SJSA1 (cell line): Measurements from ENCODE around the gene ACSM6. TPM values are rescaled to one million over a fixed set of nuclear protein-coding genes. Genes with fewer than 3 reads are reported as not detected.
"Not testable (repeated sequence)": the region's sequence is repeated elsewhere in the genome, so short reads cannot be mapped to it uniquely, and the experiment has no call there.

Source experiments
- DNase-seq, 2 experiments: peaks; one replicate each; pipeline ENCODE4 v3.0.0-alpha.2; 2015 to 2020; ENCODE audit warnings: low spot score in 2 of 2, low read depth in 1 of 2
- H3K27ac ChIP-seq: fragments of 250-450 bp; sonication (Bioruptor Pico); 2 replicates; pipeline ENCODE4 v1.5.1; 2020; ENCODE audit warnings: mild to moderate bottlenecking, moderate library complexity
- H3K27me3 ChIP-seq: fragments of 250-450 bp; sonication (Bioruptor Pico); replicated peaks from 2 replicates; pipeline ENCODE4 v1.5.1; 2020; ENCODE audit warnings: mild to moderate bottlenecking, moderate library complexity
- H3K36me3 ChIP-seq: fragments of 250-450 bp; sonication (Bioruptor Pico); 2 replicates; pipeline ENCODE4 v1.5.1; 2020; ENCODE audit warnings: mild to moderate bottlenecking
- H3K4me1 ChIP-seq: fragments of 250-450 bp; sonication (Bioruptor Pico); replicated peaks from 2 replicates; pipeline ENCODE4 v1.6.1; 2021; ENCODE audit warnings: mild to moderate bottlenecking
- H3K4me3 ChIP-seq: fragments of 250-450 bp; sonication (Bioruptor Pico); 2 replicates; pipeline ENCODE4 v1.5.1; 2020; ENCODE audit warnings: mild to moderate bottlenecking
- H3K9me3 ChIP-seq: fragments of 250-450 bp; sonication (Bioruptor Pico); replicated peaks from 2 replicates; pipeline ENCODE4 v1.5.1; 2020; ENCODE audit warnings: mild to moderate bottlenecking
- total RNA-seq: library from RNA; depleted of rRNA; stranded (reverse); fragments of >200 nt; shearing (Covaris generic); gene quantifications from 2 replicates; pipeline ENCODE4 v1.2.3, GENCODE V29; 2014

Gene ACSM6
- total RNA-seq, 1 experiment from 2014 or later: not detected

DNA sequence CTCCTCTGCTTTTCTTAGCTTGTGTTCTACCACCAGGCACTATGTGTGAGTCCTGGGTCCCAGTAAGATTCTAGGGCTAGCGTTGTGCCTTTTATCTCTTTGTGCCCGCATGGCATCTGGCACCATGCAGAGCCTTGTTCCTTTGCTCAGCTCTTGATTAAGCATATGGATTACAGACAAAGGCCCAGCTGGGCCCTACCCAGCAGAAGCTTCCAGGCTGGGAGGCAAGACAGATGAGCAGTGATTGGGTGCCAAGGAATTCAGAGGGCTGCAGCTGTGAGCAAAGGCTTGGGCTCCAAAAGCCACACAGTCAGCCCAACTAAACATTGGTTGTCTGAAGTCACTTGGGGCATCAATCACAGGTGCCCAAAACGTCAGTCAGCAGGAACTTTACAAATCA, 2.0 kb downstream of the ACSM6 start:
- Histone ChIP-seq H3K4me1 (no peaks in the 10 kb centered on the region), H3K9me3 (no peaks in the 10 kb centered on the region), H3K36me3 (no peaks in the 10 kb centered on the region), H3K4me3 (no peak overlapping the region), H3K27ac (no peak overlapping the region), H3K27me3 (no peaks in the 10 kb centered on the region)
- DNase-seq: no peak

DNA sequence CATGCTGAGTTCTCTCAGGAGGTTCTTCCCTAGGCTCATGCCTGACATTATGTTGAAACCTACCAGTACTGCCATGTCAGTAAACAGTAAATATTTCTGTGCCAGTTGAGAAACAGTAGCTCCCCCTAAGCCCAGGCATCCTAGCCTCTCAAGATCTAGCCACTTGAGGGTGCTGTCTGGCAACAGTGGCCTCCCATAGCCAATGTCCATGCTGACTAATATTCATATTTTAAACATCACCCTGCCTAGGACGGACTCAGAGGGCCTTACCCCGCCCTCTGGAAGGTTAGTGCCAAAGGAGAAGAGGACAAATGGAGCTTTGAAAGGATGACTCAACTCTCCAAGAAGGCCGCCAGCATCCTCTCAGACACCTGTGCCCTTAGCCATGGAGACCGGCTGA, 7.7 kb downstream of the ACSM6 start:
- Histone ChIP-seq H3K9me3 (no peaks in the 10 kb centered on the region), H3K36me3 (no peaks in the 10 kb centered on the region), H3K4me1 (no peaks in the 10 kb centered on the region), H3K4me3 (no peak overlapping the region), H3K27ac (no peak overlapping the region), H3K27me3 (no peaks in the 10 kb centered on the region; the same call in 1 of the 2 replicates)
- peak in 1 of 2 experiments; percentile 49 for DNase-seq

DNA sequence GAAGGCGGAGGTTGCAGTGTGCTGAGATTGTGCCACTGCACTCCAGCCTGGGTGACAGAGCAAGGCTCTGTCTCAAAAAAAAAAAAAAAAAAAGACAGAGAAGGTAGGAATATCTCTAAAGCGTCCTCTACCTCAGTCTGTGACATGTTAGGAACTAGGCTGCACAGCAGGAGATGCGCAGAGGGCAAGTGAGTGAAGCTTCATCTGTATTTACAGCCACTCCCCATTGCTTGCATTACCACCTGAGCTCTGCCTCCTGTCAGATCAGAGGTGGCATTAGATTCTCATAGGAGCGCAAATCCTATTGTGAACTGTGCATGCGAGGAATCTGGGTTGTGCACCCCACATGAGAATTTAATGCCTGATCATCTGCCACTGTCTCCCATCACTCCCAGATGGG, 8.8 kb downstream of the ACSM6 start:
- H3K4me1 ChIP-seq, DNase-seq, H3K27me3 ChIP-seq, H3K9me3 ChIP-seq, H3K4me3 ChIP-seq, H3K27ac ChIP-seq, H3K36me3 ChIP-seq: not testable (repeated sequence)

DNA sequence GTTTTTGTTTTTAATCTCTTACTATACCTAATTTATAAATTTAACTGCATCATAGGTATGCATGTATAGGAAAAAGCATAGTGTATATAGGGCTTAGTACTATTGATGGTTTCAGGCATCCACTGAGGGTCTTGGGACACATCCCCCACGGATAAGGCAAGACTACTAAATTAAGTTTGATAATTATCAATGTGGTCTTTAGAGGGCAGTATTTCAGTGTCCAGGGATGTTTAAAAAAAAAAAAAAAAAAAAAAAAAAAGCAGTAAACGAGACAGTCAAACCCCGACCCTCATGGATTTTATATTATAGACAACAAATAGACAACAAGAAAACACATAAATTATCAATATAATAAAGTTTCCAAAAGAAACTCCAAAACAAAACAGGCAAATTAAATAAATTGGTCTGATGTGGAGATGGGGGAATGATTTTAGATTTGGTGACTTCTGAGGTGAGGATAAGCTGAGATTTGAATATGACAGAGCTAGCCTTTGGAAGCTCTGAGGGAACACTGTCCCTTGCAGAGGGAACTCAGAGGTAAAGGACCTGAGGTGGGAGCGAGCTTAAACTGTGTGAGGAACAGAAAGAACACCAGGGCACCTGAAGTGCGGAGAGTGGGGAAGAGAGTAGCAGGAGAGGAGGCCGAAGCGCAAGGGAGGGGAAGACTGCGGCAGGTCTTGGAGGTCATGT, 14.8 kb downstream of the ACSM6 start:
- 0 out of 2 replicates have a peak, but pooled peaks cover 7% of the 10 kb centered on the region for H3K4me1 ChIP-seq
- H3K9me3 ChIP-seq: no peaks in the 10 kb centered on the region
- H3K36me3 ChIP-seq: no peaks in the 10 kb centered on the region
- H3K27me3 ChIP-seq: no peaks in the 10 kb centered on the region
- no peak overlapping the region for H3K4me3 ChIP-seq
- peak in 1 of 2 experiments; percentile 46 for DNase-seq
- H3K27ac ChIP-seq: no peak overlapping the region

DNA sequence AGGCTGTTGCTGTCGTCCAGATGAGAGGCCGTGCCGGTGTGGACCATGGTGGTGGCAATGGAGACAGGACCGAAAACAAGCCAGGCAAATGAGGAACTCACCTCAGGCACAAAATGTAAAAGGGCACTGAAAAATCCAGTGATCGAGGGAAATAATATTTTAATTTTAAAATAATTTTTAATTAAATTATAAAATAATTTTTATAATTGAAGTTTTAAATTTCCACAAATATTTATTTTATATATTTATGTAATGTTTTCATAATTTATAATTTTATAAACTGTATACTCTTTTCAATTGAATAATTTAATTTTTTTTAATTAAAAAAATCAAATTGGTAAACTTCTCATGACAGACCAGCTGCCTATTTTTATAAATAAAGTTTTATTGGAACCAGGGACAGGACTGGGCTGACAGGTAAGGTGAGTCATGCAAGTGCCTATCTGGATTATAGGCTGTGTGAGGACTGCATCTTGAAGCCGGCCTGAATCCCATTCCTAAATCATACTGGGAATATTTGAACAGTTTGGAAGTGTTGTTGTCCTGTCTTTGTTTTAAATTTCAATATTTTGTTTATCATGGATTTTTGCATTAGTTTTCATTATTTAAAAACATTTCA, 15.6 kb downstream of the ACSM6 start:
- Histone ChIP-seq H3K27ac (no peak overlapping the region), H3K4me3 (no peak overlapping the region), H3K4me1 (peaks cover 14% of the 10 kb centered on the region), H3K36me3 (no peaks in the 10 kb centered on the region), H3K27me3 (no peaks in the 10 kb centered on the region), H3K9me3 (no peaks in the 10 kb centered on the region)
- no peak for DNase-seq

DNA sequence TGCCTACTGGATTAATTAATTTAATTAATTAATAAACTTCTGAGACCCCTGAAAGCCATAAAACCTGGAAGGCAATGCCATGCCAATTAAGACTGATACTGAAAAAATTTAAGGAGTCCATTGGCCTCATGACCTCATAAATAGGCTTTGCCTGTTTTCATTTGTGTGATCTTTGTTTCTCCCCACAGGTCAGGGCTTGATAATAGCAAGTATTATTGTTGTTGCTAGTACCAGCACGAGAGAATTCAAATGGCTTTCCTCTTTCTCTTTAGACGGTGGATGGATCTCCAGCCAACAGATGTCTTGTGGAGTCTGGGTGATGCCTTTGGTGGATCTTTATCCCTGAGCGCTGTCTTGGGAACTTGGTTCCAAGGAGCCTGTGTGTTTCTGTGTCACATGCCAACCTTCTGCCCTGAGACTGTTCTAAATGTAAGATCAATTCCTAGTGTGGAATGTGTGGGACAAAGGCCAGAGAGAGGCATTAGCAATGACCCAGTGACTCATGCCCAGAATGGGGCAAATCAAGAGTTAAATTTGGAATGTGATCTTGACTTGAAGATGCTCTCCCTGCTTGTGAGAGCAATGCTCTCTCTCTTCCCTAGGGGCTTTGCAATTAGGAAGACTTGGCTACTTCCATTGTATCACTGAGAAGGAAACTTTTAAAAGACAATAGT, 17.7 kb downstream of the ACSM6 start:
- Histone ChIP-seq H3K27me3 (no peaks in the 10 kb centered on the region), H3K4me3 (no peak overlapping the region), H3K36me3 (no peaks in the 10 kb centered on the region), H3K27ac (no peak overlapping the region), H3K9me3 (no peaks in the 10 kb centered on the region), H3K4me1 (peaks cover 25% of the 10 kb centered on the region)
- no peak for DNase-seq

DNA sequence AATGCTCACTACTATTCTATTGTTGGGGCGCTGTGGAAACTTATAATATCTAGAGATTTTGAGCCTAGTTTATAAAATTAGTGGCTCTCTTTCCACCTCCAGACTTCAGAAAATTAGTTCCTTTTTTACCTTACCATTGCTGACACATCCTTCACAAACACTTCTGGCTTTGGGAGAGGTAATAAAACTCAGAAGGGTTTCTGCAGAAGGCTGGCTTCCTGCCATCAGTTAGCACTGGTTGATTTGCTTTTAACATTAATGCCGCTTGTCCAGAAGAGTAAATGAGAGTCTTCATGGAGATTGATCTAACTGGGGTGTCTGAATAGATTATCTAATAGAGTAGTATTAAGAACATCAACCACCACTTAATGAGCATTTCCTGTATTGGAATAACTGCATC, 20.3 kb downstream of the ACSM6 start:
- no peaks in the 10 kb centered on the region; the same call in 1 of the 2 replicates for H3K36me3 ChIP-seq
- peak overlapping the region; percentile 25; the same call in 1 of the 2 replicates for H3K27ac ChIP-seq
- no peak overlapping the region for H3K4me3 ChIP-seq
- peaks cover 33% of the 10 kb centered on the region for H3K4me1 ChIP-seq
- H3K27me3 ChIP-seq: no peaks in the 10 kb centered on the region
- DNase-seq: no peak
- no peaks in the 10 kb centered on the region for H3K9me3 ChIP-seq

DNA sequence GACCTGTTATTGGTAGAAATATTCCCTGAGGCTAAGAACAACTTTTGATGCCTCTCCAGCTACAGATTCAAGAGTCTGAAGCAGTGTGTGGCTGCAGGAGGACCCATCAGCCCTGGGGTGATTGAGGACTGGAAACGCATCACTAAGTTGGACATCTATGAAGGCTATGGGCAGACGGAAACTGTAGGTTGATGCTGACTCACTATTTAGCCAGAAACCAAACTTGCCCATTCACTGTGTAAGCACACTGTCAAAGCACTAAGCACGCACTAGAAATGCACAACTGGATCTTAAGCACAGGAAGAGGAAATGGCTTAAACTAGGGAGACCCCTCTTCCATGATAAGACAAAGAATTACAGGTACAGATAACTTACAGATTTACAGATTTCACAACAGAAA, 20.8 kb downstream of the ACSM6 start:
- Histone ChIP-seq H3K27me3 (no peaks in the 10 kb centered on the region), H3K27ac (peak overlapping the region; percentile 25; the same call in 1 of the 2 replicates), H3K9me3 (no peaks in the 10 kb centered on the region), H3K4me1 (peaks cover 34% of the 10 kb centered on the region), H3K4me3 (no peak overlapping the region), H3K36me3 (no peaks in the 10 kb centered on the region; the same call in 1 of the 2 replicates)
- peak in 1 of 2 experiments; percentile 38 for DNase-seq

DNA sequence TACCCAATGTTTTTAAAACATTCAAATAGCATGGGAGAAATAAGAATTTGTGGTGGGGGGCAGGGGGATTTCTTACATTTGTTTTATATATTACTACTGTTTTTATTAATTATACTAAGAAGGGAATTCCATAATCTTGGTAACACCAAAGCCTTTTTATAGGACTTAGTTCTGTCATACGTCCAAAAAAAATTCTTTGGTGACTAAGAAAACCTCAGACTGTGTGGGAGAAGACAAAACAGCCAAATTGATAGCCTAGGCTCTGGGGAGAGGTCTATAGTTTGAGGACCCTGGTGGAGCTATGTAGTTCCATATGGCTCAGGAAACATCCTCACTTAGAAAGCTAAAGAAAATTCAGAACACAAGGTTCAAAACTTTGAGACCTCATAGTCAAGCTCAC, 23.4 kb downstream of the ACSM6 start:
- H3K4me1 ChIP-seq: peaks cover 45% of the 10 kb centered on the region
- H3K27ac ChIP-seq: no peak overlapping the region
- no peak for DNase-seq

DNA sequence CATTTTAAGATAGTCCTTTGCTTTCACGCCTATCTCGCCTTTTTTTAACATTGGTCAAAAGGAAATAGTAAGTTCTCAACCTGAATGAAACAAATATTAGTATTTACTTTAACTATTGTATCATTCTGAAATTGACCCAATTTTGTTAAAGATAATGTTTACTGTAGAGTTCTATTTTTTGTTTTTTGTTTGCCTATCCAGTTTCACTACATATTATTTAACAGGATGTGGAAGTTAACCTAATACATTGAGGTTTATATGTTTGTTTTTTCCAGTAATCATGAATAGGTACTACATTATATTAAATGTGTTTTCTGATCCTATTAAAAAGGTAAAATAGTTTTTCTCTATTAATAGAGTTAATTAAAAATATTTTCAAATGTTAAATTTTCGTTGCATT, 26.5 kb downstream of the ACSM6 start:
- peaks cover 29% of the 10 kb centered on the region for H3K4me1 ChIP-seq
- no peaks in the 10 kb centered on the region for H3K9me3 ChIP-seq
- no peaks in the 10 kb centered on the region for H3K27me3 ChIP-seq
- peak overlapping the region; percentile 40 for H3K27ac ChIP-seq
- no peak overlapping the region for H3K4me3 ChIP-seq
- no peak for DNase-seq
- no peaks in the 10 kb centered on the region; the same call in 1 of the 2 replicates for H3K36me3 ChIP-seq

More for the DNA sequence above, 23.4 kb downstream of the ACSM6 start:
- H3K4me3 ChIP-seq: no peak overlapping the region
- H3K27me3 ChIP-seq: no peaks in the 10 kb centered on the region
- no peaks in the 10 kb centered on the region; the same call in 1 of the 2 replicates for H3K36me3 ChIP-seq
- no peaks in the 10 kb centered on the region for H3K9me3 ChIP-seq

DNA sequence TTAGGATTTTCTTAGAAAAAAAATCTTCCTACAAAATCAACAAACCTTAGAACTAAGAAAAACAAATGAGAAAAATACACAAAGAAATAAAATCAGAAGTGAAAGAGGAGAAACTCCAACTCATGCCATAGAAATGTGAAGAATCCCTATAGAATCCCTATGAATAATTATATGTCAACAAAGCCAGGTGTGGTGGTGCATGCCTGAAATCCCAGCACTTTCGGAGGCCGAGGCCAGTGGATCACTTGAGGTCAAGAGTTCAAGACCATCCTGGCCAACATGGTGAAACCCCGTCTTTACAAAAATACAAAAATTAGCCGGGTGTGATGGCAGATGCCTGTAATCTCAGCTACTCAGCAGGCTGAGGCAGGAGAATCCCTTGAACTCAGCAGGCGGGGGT, 27.1 kb downstream of the ACSM6 start:
- Histone ChIP-seq H3K4me3 (no peak overlapping the region), H3K36me3 (no peaks in the 10 kb centered on the region; the same call in 1 of the 2 replicates), H3K27ac (peak overlapping the region; percentile 64), H3K4me1 (peaks cover 28% of the 10 kb centered on the region), H3K9me3 (no peaks in the 10 kb centered on the region), H3K27me3 (no peaks in the 10 kb centered on the region)
- DNase-seq: peak; percentile 85 to 89

DNA sequence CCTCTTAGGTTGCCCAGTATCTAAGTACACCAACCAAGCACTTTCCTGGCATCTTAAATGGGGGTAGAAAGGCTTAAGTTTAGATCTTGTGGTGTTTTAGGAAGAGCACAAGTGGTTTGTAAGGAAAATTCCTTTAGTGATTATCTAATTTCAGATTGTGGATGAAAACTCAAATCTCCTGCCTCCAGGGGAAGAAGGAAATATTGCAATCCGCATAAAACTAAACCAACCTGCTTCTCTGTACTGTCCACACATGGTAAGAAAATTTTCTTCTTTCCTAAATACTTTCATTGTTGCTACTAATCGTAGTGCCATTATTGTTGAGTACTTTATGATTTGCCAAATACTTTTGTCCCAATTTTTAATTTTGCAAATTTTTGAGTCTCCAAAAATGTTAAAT, 31.1 kb downstream of the ACSM6 start:
- Histone ChIP-seq H3K36me3 (no peaks in the 10 kb centered on the region), H3K9me3 (no peaks in the 10 kb centered on the region; the same call in 1 of the 2 replicates), H3K27me3 (no peaks in the 10 kb centered on the region), H3K4me3 (no peak overlapping the region), H3K4me1 (peaks cover 47% of the 10 kb centered on the region), H3K27ac (no peak overlapping the region)
- DNase-seq: no peak

DNA sequence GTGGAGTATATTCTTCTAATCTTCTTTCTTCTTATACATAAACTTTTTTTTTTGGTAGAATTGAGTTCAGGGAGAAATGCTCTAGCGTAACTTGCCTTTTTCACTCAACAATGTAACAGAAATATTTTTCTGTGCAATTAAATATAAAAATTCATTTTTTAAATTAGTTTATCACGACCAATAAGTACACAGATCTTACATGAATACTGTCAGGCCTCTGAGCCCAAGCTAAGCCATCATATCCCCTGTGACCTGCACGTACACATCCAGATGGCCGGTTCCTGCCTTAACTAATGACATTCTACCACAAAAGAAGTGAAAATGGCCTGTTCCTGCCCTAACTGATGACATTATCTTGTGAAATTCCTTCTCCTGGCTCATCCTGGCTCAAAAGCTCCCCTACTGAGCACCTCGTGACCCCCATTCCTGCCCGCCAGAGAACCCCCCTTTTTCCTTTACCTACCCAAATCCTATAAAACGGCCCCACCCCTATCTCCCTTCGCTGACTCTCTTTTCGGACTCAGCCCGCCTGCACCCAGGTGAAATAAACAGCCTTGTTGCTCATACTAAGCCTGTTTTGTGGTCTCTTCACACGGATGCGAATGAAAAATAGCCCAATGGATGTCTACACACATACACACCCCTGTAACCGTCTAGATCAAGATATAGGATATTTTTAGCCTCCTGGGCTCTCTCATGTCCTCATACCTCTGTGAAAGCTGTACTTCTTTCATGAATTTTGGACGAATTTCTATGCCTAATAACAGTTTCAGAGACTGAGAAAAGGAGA, 35.1 kb downstream of the ACSM6 start:
- H3K9me3 ChIP-seq, H3K27me3 ChIP-seq, H3K4me3 ChIP-seq: not testable (repeated sequence)
- Histone ChIP-seq H3K4me1 (peaks cover 42% of the 10 kb centered on the region), H3K36me3 (peaks cover 31% of the 10 kb centered on the region), H3K27ac (peak overlapping the region; percentile 100)
- DNase-seq: peak in 1 of 2 experiments; percentile 37
